HG03520 (cell line): ENCODE results near the gene COL13A1.

Experiments
- ATAC-seq: cut with Tn5 transposase; IDR thresholded peaks from one replicate; pipeline ENCODE4 v1.9.1; 2021; ENCODE audit warnings: mild to moderate bottlenecking, moderate library complexity; ENCODE audit not compliant: unreplicated experiment

Gene COL13A1

GRCh38 chr10:69865450-69865849 is 63.7 kb downstream of the COL13A1 start:
- ATAC-seq, result no peak

- no peak for ATAC-seq
These were observed 64.6 kb downstream of the COL13A1 start for GRCh38 chr10:69866246-69866687.

GRCh38 chr10:69866688-69867461 is 65.2 kb downstream of the COL13A1 start:
- ATAC-seq, result no peak

GRCh38 chr10:69867699-69868558 is 66.2 kb downstream of the COL13A1 start:
- no peak for ATAC-seq

- ATAC-seq, result no peak
These were observed 67.1 kb downstream of the COL13A1 start for GRCh38 chr10:69868821-69869220.

GRCh38 chr10:69869291-69869961 is 67.7 kb downstream of the COL13A1 start:
- no peak for ATAC-seq

- ATAC-seq, result no peak
These were observed 68.9 kb downstream of the COL13A1 start for GRCh38 chr10:69870591-69870990.

GRCh38 chr10:69871074-69871473 is 69.4 kb downstream of the COL13A1 start:
- no peak for ATAC-seq

GRCh38 chr10:69872323-69872722 is 70.6 kb downstream of the COL13A1 start:
- ATAC-seq, result no peak

GRCh38 chr10:69873135-69873639 is 71.5 kb downstream of the COL13A1 start:
- no peak for ATAC-seq

GRCh38 chr10:69874449-69874848 is 72.7 kb downstream of the COL13A1 start:
- no peak for ATAC-seq

GRCh38 chr10:69875856-69876255 is 74.2 kb downstream of the COL13A1 start:
- ATAC-seq, result no peak

GRCh38 chr10:69876286-69876685 is 74.6 kb downstream of the COL13A1 start:
- no peak for ATAC-seq

- ATAC-seq, result no peak
These were observed 75.2 kb downstream of the COL13A1 start for GRCh38 chr10:69876931-69877330.

GRCh38 chr10:69878038-69878437 is 76.3 kb downstream of the COL13A1 start:
- no peak for ATAC-seq

- no peak for ATAC-seq
These were observed 77.2 kb downstream of the COL13A1 start for GRCh38 chr10:69878951-69879350.

GRCh38 chr10:69879634-69880257 is 78.0 kb downstream of the COL13A1 start:
- ATAC-seq, result no peak

GRCh38 chr10:69880301-69881081 is 78.8 kb downstream of the COL13A1 start:
- ATAC-seq, result no peak

GRCh38 chr10:69881202-69881601 is 79.5 kb downstream of the COL13A1 start:
- no peak for ATAC-seq
